Sigmoid colon (tissue), 3 donors: Measurements from ENCODE around the gene ARMC2.

Experiments used
- POLR2A ChIP-seq, 2 donors: fragments of 450-650 bp; IDR thresholded peaks; one replicate each; pipeline ENCODE4 v1.6.1; 2016; ENCODE audit warnings: antibody characterized with exemption in 2 of 2, mild to moderate bottlenecking in 2 of 2, moderate library complexity in 2 of 2
- TF ChIP-seq, protein P1 (sequence below), 4 experiments: fragments of 450-650 bp in 3 of 4; fragments of 200-600 bp in 1 of 4; IDR thresholded peaks; one replicate each; pipeline ENCODE4 v1.5.1; 2016 to 2019; ENCODE audit warnings: antibody characterized with exemption in 4 of 4, mild to moderate bottlenecking in 3 of 4, moderate library complexity in 2 of 4

DNA sequence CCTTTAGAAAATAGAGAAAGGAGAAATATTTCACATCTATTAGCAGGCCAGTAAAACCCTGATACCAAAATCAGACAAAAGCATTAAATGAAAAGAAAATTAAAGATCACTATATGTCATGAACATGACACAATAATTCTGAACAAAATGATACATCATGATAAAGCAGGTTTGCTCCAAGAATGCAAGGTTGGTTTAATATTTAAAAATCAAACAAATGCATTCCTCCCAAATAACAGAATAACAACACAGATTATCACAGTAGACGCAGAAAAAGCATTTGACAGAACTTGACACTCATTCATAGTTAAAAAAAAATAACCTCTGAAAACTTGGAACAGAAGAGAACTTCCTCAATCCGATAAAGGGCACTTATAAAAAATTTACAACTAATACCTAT is 22.9 kb upstream of the ARMC2 start:
- TF ChIP-seq POLR2A (IDR thresholded peaks at IDR 0.05) = no peak
- TF ChIP-seq, protein P1, sequence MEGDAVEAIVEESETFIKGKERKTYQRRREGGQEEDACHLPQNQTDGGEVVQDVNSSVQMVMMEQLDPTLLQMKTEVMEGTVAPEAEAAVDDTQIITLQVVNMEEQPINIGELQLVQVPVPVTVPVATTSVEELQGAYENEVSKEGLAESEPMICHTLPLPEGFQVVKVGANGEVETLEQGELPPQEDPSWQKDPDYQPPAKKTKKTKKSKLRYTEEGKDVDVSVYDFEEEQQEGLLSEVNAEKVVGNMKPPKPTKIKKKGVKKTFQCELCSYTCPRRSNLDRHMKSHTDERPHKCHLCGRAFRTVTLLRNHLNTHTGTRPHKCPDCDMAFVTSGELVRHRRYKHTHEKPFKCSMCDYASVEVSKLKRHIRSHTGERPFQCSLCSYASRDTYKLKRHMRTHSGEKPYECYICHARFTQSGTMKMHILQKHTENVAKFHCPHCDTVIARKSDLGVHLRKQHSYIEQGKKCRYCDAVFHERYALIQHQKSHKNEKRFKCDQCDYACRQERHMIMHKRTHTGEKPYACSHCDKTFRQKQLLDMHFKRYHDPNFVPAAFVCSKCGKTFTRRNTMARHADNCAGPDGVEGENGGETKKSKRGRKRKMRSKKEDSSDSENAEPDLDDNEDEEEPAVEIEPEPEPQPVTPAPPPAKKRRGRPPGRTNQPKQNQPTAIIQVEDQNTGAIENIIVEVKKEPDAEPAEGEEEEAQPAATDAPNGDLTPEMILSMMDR (IDR thresholded peaks at IDR 0.05) = no peak
